ENCODE results near the gene STRA8. TPM values are rescaled to one million over a fixed set of nuclear protein-coding genes. Genes with fewer than 3 reads are reported as not detected.

The STRA8 gene
- total RNA-seq, 3 donors from 2014 or later, result not detected

GRCh38 chr7:135204876-135205275, 28.8 kb upstream of the STRA8 start:
- no peak for TF ChIP-seq CTCF (IDR thresholded peaks at IDR 0.05)
- Histone ChIP-seq H3K4me3 (no peak overlapping the region), H3K9me3 (no peaks in the 10 kb centered on the region), H3K36me3 (ENCODE audit: low read depth) (no peaks in the 10 kb centered on the region), H3K4me1 (ENCODE audit: low read depth) (no peaks in the 10 kb centered on the region)
- DNase-seq, result no peak
- ATAC-seq, result no peak
- intact Hi-C loops (cut with DNase I, micrococcal nuclease), result no loop called here

DNA sequence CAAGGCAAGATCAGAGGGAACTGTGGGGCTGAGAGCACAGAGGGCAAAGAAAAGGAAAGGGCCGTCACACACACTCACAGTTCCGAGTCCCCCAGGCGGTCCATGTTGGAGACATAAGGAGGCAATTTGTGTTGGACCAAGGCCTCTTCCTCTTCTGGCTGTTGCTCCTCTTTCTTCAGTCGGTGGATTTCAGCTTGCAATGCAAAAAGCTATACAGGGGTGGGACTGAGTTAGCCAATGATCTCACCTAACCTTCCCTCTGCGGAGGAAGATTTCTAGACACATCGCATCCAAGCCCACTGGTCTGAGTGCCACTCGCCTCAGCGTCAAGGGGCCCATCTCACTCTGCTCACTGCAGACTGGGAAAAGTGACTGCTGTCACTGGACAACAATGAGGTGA, 27.8 kb upstream of the STRA8 start:
- intact Hi-C loops (cut with DNase I, micrococcal nuclease), result no loop called here
- ATAC-seq, result no peak
- H3K4me1 ChIP-seq (ENCODE audit: low read depth), result no peaks in the 10 kb centered on the region

GRCh38 chr7:135206941-135207391, 26.7 kb upstream of the STRA8 start:
- intact Hi-C loops (cut with DNase I, micrococcal nuclease), result no loop called here
- Histone ChIP-seq H3K36me3 (ENCODE audit: low read depth) (no peaks in the 10 kb centered on the region), H3K4me1 (ENCODE audit: low read depth) (no peaks in the 10 kb centered on the region), H3K9me3 (no peaks in the 10 kb centered on the region), H3K4me3 (no peak overlapping the region)
- ATAC-seq, result no peak
- no peak for TF ChIP-seq CTCF (IDR thresholded peaks at IDR 0.05)
- DNase-seq, result no peak

More for the DNA sequence above, 27.8 kb upstream of the STRA8 start:
- no peak for TF ChIP-seq CTCF (IDR thresholded peaks at IDR 0.05)
- no peak for DNase-seq
- Histone ChIP-seq H3K9me3 (no peaks in the 10 kb centered on the region), H3K36me3 (ENCODE audit: low read depth) (no peaks in the 10 kb centered on the region), H3K4me3 (no peak overlapping the region)

- no peak overlapping the region for H3K4me3 ChIP-seq
- no peak for ATAC-seq
- TF ChIP-seq CTCF (IDR thresholded peaks at IDR 0.05), result no peak
These were observed 26.1 kb upstream of the STRA8 start for GRCh38 chr7:135207406-135208101.

DNA sequence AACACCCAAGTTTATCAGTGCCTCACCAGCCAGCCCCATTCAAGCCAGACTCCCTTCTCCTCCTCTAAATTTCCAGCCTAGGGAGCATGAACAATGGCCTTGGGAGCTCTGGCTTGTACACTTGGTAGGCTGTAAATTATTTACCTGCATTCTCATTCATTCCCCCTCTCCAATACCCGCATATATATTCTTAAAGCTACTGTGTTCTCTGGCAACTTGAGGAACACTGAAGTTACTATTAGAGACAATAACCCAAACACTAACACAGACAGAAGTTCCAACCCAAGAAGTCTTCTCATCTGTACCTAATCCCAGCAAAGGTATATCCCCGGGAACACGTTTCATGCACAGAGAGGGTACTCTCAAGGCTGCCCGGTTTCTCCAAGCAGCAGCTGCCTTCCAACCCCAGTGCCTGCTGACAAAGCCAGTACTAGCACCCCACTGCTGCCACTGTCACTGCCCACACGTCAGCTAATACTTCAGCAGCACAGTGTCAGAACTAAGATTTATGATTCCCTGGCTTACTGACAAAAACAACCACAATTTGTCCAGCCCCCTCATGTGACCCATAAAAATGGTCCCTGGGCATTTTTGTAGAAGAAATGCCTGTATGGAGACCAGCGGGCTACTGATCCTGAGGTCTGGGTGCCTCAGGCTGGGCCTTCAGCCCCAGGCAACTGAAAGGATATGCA, 25.4 kb upstream of the STRA8 start:
- ATAC-seq, result no peak
- Histone ChIP-seq H3K4me1 (ENCODE audit: low read depth) (no peaks in the 10 kb centered on the region), H3K9me3 (no peaks in the 10 kb centered on the region), H3K4me3 (no peak overlapping the region), H3K36me3 (ENCODE audit: low read depth) (no peaks in the 10 kb centered on the region)
- DNase-seq, result no peak
- intact Hi-C loops (cut with DNase I, micrococcal nuclease), result no loop called here
- TF ChIP-seq CTCF (IDR thresholded peaks at IDR 0.05), result no peak

More at GRCh38 chr7:135207406-135208101, 26.1 kb upstream of the STRA8 start:
- H3K36me3 ChIP-seq (ENCODE audit: low read depth), result no peaks in the 10 kb centered on the region
- intact Hi-C loops (cut with DNase I, micrococcal nuclease), result no loop called here
- no peak for DNase-seq
- no peaks in the 10 kb centered on the region for H3K9me3 ChIP-seq
- H3K4me1 ChIP-seq (ENCODE audit: low read depth), result no peaks in the 10 kb centered on the region
